Transverse colon (tissue), 4 donors: Measurements from ENCODE around the gene PCDHB15.
"Not testable (repeated sequence)": the region's sequence is repeated elsewhere in the genome, so short reads cannot be mapped to it uniquely, and the experiment has no call there.

Experiments used
- CTCF ChIP-seq, 5 experiments: fragments of 200-600 bp in 3 of 5; fragments of 450-650 bp in 2 of 5; sonication (generic) in 3 of 5; IDR thresholded peaks; 1 replicate in 2 of 5; 2 replicates in 3 of 5; pipeline ENCODE4 v1.5.1; 2016 to 2017; ENCODE audit warnings: antibody characterized with exemption in 5 of 5, inconsistent platforms in 3 of 5, mild to moderate bottlenecking in 2 of 5, moderate library complexity in 1 of 5
- EP300 ChIP-seq: sonication (generic); formaldehyde crosslinking; IDR thresholded peaks from one replicate; pipeline ENCODE4 v1.6.1; 2017; ENCODE audit warnings: antibody characterized with exemption, low read depth
- POLR2A ChIP-seq: fragments of 450-650 bp; IDR thresholded peaks from one replicate; pipeline ENCODE4 v1.6.1; 2016; ENCODE audit warnings: antibody characterized with exemption, mild to moderate bottlenecking, moderate library complexity
- POLR2AphosphoS5 ChIP-seq, 3 donors: sonication (generic); formaldehyde crosslinking; IDR thresholded peaks; one replicate each; pipeline ENCODE4 v1.6.1; 2016; ENCODE audit warnings: antibody characterized with exemption in 3 of 3

- not testable (repeated sequence) for TF ChIP-seq POLR2A; CTCF (IDR thresholded peaks at IDR 0.05); POLR2AphosphoS5 (IDR thresholded peaks at IDR 0.05); EP300
Measured at GRCh38 chr5:141210281-141210680, 34.9 kb upstream of the PCDHB15 start.
